ENCODE measurements around the gene CELF4.

CELF4 gene

DNA sequence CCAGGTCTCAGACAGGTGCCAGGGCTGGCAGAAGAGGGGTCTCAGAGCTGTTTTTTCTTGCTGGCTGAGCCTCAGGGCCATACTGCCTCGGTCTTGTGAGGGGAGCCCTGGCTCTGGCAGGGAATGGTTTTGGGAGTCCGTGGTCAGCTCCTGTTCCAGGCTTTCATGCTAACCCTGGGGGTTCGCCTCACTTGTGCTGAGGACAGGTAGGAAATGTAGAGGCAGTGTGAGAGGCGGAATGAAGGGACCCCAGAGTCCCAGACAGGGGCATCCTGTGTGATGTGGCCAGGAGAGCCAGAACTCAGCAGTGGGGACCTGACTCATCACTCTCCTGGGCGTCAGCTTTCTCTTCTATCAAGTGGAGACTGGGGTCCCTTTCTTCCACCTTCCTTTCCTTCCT lies 5.7 kb upstream of the CELF4 start:
- no peak for DNase-seq

DNA sequence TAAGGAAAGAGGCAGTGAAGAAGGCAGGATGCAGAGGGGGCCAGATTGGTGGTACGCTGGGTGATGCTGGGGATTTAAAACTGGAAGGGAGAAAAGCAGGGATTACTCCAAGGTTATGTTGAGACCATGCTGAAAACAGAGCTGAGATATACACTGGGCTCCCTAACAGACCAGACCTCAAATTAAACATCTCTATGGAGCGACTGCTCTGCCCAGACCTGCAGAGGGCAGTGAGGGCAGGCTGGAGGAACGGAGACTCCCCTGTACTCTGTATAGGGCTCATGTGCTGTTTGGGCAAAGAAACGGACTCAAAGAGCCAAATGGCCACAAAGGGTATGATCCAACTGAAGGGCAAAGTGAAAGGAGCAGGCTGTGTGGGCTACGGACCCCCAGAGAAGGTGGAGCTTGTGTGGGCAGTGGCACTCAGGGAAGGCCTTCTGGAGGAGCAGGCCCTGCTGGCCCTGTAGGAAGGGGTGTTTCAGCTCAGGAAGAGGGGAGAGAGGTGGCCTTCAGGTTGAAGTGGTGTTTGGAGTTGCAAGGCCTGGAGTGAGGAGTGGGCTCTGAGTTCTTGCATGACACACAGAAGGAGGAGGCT lies 4.8 kb upstream of the CELF4 start:
- no peak for DNase-seq

DNA sequence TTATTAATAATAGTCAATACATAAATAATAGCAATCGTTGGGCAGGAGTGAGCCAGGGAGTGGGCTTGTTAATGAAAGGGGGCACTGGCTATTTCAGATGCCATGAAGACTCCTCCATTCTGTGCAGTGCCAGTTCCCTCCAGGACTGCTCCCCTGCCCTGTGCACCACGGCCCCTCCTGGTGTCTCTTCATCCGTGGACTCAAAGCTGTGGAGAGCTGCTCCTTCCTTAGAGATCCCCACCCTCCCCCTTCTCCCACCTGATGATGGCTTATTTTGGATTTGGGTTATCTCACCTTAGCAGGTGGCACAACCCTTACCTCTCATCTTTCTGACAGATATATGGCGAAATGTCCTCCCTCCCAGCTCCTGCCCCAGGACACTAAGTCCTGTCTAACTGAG lies 3.1 kb upstream of the CELF4 start:
- no peak for DNase-seq

DNA sequence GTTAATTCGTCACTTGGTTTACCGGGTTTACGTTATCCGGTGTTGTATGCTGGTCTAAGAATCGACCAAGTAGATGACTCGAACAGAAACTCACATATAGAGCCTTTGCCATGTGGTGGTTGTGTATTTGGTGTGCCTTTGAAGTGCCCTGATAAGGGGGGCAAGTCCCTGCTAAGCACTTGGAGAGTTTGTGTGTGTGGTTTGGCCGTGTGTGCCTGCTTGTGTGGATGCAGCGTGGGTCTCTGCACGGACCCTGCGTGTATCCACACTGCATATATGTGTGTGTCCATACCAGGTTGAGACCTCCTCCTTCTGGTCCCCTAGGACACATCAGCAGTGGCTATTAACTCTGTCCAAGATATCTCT lies 2.4 kb upstream of the CELF4 start:
- DNase-seq, result no peak

DNA sequence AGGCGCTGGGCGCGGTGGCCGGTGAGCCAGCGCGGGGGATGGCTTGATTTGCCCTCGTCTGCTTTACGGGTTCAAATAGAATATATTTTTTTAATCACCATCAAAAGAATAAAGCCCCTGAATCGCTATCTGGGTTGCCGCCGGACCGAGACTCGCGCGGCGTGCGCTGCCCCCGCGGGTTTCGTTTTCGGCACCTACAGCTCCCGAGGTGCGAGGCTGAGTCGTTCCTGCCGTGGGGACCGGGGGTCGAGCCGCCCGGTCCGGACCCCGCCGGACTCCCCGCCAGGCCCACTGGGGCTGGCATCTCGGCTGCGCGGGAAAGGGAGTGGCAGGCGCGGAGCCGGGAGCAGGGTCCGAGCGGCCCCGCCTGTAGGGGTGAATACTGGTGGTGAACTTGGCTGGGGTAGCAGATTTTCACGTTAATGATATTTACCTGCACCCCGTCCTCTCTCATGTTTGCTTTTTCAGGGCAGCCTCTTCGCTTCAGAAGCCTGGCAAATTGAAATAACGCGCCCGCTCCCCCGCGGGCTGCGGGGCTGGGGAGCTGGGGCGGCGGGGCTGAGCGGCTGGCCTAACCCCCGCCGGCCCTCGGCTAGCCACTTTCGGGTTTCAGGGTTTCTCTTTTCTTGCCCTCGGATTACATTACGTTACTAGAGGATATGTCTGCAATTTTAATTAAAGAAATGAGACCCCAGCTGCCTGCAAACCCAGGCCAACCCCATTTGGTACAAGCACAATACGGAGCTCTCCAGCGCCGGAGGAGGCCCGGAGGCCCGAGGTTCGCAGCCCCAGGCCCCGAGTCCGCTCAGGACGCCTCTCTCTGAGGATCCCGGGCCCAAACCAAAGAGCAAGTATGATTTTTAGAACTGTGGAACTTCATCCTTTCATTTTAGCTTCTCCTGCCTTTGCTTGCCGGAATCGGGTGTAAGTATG lies 1.7 kb upstream of the CELF4 start:
- DNase-seq, result no peak

DNA sequence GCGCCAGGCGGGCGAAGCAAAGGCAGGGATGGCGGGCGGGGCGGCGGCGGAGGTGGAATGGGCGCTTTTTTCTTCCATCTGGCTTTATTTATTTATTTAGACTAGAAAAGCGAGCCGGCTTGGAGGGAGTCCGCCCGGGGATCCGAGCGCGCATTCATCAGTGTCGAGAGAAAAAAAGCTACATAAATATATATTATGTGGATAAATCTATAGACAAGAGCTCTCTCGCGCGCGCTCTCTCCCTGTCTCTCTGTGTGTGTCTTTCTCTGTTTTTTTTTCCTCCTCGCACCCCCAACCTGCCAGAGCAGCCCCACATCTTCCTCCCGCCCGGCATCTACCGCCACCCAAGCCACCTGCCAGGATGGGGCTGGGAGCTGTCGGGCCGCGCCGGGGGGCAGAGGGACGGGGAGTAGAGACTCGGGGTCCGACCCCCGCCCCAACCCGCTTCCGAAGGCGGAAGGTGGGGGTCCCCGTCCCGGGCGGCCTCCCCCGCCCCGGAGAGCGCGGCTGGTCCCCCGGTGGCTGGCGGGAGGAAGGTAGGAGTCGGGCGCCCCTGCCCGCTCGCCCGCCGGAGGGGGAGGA lies 972 bp upstream of the CELF4 start:
- no peak for DNase-seq

DNA sequence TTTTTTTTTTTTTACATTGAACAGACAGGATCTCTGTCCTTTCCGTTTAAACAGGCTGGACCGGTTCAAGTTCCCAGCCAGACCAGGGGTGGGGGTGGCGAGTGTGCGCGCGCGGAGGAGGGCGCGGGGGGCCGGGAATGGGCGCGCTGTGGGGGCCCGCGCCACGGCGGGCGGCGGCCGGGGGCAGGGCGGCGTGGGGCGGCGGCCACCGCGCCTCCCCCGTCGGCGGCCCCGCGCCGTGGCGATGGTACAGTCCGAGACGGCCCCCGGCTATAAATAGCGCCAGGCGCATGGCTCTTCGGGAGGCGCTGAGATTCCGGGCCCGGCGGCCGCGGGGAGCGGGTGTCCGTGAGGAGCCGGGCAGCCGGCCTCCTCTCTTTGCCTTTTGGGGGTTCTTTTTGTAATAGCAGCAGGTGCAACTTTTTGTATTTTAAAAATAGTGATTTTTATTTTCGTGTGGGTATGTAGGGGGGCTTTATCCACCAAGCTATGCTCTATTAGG lies 430 bp upstream of the CELF4 start:
- no peak for DNase-seq

DNA sequence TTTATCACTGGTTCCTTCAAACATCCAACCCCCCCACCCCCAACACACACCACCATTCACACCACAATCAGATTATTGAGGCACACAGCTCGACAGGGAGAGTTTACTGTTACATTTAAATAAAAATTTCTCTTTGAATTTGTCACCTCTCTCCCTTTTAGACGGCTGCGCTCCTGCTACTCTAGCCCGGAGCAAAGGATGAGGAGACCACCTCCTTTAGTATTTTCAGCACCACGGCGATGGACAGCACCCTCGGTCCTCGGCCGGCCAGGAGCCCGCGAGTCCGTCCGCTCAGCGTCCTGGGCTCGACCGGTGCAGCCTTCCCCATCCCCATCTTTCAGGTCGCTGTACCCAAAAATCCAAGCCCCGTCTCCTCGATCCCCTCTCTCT lies 892 bp downstream of the CELF4 start:
- no peak for DNase-seq

DNA sequence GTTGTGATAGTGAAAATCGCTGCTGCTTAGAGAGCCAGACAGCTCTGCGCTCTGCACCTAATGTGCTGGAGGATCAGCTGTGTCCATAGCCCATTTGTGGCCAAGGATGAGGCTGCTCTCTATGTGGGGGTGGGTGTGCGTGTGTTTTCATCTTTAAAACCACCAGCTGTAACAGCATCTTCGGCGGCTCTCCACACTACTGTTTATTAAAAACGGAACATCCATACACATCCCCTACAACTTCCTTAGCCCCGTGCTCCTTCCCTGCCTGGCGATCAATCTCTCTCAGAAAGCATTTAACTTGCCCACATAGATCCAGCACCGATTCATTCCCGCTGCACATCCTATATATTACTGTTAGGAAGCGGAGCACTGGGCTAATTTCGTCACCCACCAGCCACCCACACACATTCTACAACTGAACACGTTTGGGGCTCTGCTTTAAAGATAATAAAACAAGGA lies 1.6 kb downstream of the CELF4 start:
- no peak for DNase-seq

DNA sequence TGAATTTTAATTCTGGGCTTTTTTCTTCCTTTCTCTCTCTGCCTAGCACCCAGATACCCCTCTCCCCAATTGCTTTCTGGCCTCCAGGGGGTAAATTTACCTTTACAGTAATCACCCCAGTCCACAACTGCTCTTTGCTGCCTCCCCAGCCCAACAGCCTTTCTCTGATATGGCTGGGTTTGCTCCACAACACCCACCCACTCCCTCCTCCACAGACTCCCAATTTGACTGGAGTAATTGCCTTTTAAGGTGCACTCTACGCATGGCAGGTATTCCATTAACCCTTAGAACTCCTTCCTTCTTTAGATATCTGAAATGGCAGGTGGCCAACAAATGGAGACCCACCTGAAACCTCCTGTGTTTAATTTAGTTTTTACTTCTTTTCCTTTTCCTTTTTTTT lies 3.6 kb downstream of the CELF4 start:
- DNase-seq, result no peak

DNA sequence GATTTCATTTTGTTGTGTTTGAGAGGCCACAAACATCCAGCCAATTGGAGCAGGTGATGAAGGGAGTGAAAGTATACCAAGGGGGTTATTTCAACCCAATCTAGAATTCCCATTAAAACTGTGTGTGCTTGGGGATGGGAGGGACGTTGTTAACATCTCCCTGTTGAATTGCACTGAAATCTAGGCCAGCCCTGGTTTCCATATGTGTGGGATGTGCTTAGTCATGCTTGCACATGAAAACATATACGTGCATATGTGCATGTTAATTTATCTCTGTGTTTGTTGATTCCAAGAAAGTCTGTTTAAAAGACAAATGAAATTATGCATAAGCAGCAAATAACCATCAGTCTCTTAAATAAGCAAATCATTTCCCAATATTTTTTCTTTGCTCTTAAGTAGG lies 5.6 kb downstream of the CELF4 start:
- no peak for DNase-seq

DNA sequence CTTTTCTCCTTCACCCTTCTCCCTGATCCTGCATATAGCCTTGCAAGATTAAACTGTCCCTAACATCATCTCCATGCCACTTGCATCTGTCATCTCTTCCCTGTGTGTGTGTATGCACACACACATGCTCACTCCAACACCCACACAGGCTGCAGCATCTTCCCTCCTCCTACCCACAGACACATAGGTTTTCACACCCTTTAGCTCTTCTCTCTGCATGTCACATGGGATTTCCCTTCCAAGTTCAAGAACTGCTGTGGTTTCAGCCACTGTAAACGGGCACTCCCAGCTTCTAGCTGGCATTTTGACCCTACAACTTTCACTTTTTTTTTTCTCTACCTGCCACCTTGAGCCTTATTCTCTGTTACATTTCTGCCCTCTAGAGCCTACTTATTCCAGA lies 6.4 kb downstream of the CELF4 start:
- DNase-seq, result no peak

DNA sequence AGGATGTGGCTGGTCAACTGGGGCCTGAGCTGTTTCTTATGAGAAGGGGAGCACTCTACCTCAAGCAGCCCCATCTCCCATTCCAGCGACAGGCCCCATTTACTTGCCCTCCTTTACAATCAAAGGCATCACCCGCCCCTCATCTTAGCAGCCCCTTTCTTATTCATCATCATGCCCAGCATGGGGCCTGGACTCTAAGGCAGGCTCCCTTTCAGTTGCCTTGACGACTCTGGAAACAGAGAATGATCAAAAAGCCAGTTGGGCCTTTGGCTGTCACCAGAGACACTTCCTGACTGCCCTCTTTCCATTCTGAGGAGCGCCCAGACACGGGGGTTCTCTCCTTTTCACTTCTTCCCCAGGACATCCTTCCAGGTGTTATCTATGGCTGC lies 11.2 kb downstream of the CELF4 start:
- no peak for DNase-seq

DNA sequence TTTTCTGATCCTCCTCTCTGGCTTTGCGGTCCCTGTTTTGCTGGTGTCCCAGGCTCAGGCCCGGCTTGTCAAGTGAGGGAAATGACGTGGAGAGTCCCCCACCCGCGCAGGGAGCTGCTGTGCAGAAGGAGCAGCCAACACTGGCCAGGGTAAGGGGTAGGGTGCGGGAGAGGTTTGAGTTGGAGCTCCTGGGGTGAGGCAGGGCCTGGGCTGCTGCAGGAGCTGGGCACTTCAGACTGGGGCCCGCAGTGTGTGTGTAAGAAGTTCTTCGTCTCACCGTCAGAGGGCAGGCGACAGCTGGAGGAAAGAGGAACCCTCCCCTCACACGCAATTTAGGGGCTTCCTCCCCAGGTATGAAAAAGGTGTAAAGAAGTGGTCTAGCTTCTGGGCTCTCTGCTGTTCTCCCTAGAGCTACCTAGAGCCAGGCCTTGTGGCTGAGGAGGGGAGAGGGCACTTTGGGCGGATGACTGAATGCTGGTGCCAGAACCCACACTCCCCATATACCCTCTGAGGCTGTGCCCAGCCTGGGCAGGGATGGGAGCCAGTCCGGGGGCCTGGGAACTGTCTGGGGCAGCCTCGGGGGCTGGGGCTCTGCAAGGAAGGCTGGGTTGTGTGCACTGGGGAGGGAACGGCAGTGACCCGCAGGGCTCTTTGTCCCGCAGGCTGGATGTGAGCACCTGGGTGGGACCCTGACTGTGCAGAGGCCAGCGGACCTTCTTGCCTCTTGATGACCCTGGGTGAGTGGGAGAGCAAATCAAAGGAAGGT lies 11.8 kb downstream of the CELF4 start:
- no peak for DNase-seq

DNA sequence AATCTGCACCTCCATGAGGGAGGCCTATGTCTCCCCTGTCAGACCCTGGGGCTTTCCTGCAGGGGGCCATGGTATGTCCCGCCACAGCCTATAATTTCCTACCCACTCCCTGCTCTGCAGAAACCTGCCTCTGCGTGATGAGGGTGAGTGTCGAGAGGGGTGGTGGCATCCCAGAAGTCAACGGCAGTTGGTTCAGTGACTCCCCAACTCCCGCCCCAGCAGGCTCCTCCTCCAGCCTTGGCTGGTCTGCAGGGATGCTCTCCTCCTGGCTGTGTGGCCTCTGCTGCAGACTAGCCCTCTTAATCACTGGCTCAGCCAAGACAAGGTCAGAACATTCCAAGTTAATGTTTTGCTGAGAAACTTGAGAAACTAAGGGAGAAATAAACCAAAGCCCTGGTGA lies 13.3 kb downstream of the CELF4 start:
- no peak for DNase-seq

DNA sequence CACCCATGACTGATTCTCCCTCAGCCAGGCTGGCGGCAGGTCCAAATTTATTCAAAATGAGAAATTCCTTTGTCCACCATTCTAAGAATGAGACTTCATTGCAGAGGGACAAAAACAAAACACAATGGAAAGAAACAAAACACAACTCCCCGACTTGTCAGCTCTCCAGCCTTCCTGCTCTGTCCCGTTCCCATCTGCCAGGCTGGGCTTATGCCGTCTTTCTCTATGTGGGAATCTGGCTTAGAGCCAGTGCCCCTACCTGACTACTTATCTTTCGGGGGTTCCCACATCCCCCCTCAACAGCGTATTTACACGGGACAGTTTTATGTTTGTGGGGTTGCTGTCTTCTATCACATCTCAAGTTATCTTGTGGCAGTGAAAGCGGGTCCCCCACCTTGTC lies 13.8 kb downstream of the CELF4 start:
- DNase-seq, result no peak

DNA sequence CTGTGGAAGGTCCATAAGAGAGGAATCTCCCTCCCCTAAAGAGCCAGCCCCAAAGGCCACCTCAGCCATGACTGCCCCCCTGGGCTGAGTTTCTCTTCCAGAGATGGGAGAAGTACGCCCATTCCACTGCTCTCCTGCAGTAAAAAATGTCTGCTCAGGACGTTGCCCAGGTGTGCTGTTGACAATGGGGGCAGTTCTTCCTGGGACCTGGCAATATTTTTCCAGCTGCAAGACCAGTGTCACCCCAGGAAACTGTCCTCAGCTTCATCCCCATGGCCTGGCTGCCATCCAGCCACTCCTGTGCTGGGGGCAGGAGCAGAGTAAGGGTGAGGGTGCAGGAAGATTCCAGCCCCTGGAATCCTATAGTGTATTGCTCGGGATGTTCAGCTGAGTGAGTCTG lies 14.3 kb downstream of the CELF4 start:
- no peak for DNase-seq

DNA sequence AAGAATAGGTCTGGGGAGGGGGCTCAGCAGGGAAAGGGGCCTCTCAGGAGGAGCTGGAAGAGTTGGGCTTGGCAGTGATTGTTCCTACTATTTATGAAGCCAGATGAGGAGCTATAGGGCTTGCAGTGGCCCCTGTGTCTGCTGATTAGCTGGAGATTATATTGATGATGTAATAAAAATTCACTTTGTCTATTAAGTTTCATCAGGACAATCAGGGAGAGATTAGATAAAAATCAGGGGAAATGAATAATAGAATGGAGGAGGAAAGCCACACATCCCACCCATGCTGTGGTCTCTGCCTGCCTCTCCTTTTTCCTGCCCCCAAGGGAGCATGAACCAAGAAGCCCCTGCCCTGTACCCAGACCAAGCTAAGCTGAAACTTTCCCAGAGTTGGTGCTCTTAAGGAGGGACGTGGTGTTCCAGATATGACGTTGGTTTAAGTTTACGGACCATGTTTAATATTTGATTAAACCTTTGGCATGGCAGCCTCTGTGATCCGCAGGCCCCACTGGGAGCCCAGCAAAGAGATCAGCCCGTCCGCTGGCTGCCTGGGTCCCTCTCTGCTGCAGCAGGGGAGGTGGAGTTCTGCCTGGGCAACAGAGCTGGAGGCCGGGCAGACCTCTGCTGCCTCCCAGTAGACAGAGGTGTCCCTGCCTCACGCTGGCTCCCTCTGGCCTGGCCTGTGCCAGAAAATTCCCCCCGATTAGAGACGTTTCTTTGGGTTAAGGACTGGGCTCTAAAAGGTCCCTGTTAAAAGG lies 15.3 kb downstream of the CELF4 start:
- no peak for DNase-seq

DNA sequence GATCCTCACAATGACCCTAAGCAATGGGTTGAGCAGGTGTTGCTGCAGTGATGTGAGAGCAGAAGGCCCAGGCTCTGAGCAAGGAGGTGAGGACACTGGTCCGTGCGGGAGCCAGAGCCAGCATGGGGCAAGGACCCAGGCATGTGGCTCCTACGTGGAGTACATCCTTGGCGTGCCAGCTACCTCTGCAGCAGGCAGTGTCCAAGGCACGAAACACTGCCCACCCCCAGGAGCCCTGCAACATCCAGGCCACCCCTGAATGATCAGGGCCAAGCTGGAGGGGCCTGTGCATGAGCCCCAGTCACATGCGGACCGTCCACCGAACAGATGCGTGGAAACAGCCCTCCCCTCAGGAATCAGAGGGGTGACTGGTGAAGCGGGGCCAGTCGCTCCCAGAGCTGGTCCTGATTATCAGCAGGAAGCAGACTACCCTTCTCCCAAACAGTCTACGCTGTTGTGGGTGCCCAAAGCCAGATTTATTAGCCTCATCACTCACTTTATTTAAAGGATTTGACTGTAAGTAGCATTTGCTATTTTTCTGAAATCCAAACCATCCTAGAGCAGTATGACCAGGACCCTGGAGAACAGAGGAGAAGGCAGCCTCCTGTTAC lies 16.8 kb downstream of the CELF4 start:
- DNase-seq, result no peak

DNA sequence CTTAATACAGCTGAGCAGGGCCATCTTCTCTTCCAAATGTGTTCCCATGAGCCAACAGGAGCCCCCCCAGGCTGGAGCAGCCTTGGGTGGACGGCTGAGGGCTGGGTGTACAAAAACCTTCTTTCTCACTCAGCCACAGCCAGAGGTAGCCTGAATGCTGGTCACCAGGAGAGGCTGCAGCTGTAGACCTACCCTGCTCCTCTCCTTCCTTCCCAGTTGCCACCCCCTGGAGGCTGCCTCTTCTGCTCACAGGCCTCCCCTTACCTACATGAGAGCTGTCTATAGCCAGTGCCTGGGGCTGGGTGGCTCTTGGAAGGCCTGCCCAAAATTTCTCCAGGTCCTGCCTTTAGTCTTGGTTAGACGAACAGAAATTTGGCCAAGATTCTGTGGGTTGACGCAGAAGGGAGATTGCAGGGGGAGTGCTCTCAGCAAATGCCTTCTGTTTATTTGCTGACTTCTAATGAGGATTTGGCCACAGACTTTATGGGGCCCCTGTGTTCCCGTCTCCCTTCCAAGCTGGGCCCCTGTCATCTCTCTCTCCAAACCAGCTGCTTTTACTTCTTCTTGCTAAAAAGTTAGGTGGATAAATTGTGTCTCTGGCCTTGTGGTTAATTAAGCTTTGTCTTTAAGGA lies 18.3 kb downstream of the CELF4 start:
- no peak for DNase-seq

DNA sequence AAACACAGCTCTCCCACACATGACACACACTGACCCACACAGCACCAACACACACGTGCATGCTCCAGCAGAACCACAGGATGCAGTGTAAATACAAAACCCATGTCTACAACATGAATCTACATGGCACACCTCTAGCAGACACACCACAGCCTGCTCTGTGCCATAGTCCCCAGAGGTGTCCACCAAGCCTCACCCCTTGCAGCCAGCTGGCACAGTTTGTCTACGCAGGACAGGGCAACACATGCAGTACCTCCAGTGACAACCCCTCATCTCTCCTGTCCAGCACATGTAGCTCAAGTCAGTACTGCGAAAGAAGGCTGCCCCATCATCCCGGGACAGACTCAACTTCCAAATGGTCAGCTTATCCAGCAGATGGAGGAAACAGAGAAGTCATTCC lies 18.9 kb downstream of the CELF4 start:
- no peak for DNase-seq

DNA sequence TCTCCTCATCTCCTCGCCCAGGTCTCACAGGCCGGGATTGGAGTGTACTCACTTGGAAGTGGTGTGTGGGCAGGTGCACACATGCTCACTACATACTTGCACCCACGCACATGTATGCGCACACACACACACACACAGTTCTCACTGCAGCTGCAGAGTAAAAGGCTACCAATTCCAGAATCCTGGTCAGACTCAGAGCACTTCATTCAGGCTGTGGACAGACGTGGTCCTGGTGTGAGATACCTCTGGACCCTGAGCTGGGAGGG lies 19.4 kb downstream of the CELF4 start:
- DNase-seq, result no peak
